H1 (cell line): ENCODE data around the gene SLX4IP.

Experiments used
- EGR1 ChIP-seq: IDR thresholded peaks from 2 replicates; pipeline ENCODE4 v1.6.1; 2011; ENCODE audit warnings: low read depth, low read length, borderline replicate concordance
- EP300 ChIP-seq, 2 experiments: IDR thresholded peaks; 1 replicate in 1 of 2; 2 replicates in 1 of 2; pipeline ENCODE4 v1.6.1; 2011 to 2012; ENCODE audit warnings: low read depth in 2 of 2, low read length in 2 of 2, mild to moderate bottlenecking in 2 of 2, borderline replicate concordance in 1 of 2, inconsistent platforms in 1 of 2, moderate library complexity in 1 of 2
- GTF2F1 ChIP-seq: IDR thresholded peaks from 2 replicates; pipeline ENCODE4 v1.6.1; 2012; ENCODE audit warnings: low read depth, low read length, improper control_type of control experiment, borderline replicate concordance
- JUN ChIP-seq: IDR thresholded peaks from 2 replicates; pipeline ENCODE4 v1.6.1; 2011; ENCODE audit warnings: low read depth, mild to moderate bottlenecking, improper control_type of control experiment, low read length
- MAFK ChIP-seq: IDR thresholded peaks from 2 replicates; pipeline ENCODE4 v1.6.1; 2012; ENCODE audit warnings: low read depth, mild to moderate bottlenecking, improper control_type of control experiment, low read length
- PHF8 ChIP-seq: fragments of 200-600 bp; sonication (generic); conservative IDR thresholded peaks from 2 replicates; pipeline ENCODE4 v1.7.1; 2012; ENCODE audit warnings: low read depth, mild to moderate bottlenecking, inconsistent platforms, low read length, moderate library complexity
- POLR2A ChIP-seq, 2 experiments: IDR thresholded peaks; 1 replicate in 1 of 2; 2 replicates in 1 of 2; pipeline ENCODE4 v1.6.1; 2011; ENCODE audit warnings: low read depth in 2 of 2, low read length in 2 of 2, mild to moderate bottlenecking in 2 of 2; ENCODE audit errors: control extremely low read depth in 1 of 2
- RBBP5 ChIP-seq: IDR thresholded peaks from 2 replicates; pipeline ENCODE4 v1.7.1; 2012; ENCODE audit warnings: low read depth, mild to moderate bottlenecking, inconsistent platforms, low read length, moderate library complexity, borderline replicate concordance
- SP1 ChIP-seq: IDR thresholded peaks from 2 replicates; pipeline ENCODE4 v1.6.1; 2011; ENCODE audit warnings: low read depth, low read length
- TBP ChIP-seq: IDR thresholded peaks from 2 replicates; pipeline ENCODE4 v1.6.1; 2011; ENCODE audit warnings: low read depth, low read length, improper control_type of control experiment
- USF2 ChIP-seq: IDR thresholded peaks from 2 replicates; pipeline ENCODE4 v1.6.1; 2011; ENCODE audit warnings: low read length, improper control_type of control experiment
- TF ChIP-seq, protein P1 (sequence below), 3 experiments: IDR thresholded peaks; 1 replicate in 2 of 3; 2 replicates in 1 of 3; pipeline versions ENCODE4 v1.5.1 to v1.6.1; 2011; ENCODE audit warnings: low read length in 3 of 3, mild to moderate bottlenecking in 3 of 3, inconsistent platforms in 2 of 3, low read depth in 1 of 3, moderate library complexity in 1 of 3; ENCODE audit not compliant: insufficient read depth in 1 of 3; ENCODE audit errors: control extremely low read depth in 1 of 3

- no peak for TF ChIP-seq EP300 (IDR thresholded peaks at IDR 0.05; ENCODE audit: borderline replicate concordance in 1 of 2, low read depth in 2 of 2, low read length in 2 of 2)
- no peak for TF ChIP-seq GTF2F1
- TF ChIP-seq TBP: no peak
- TF ChIP-seq POLR2A (IDR thresholded peaks at IDR 0.05; ENCODE audit: control extremely low read depth in 1 of 2, low read depth in 2 of 2, low read length in 2 of 2): no peak
- TF ChIP-seq EGR1: no peak
- TF ChIP-seq, protein P1, sequence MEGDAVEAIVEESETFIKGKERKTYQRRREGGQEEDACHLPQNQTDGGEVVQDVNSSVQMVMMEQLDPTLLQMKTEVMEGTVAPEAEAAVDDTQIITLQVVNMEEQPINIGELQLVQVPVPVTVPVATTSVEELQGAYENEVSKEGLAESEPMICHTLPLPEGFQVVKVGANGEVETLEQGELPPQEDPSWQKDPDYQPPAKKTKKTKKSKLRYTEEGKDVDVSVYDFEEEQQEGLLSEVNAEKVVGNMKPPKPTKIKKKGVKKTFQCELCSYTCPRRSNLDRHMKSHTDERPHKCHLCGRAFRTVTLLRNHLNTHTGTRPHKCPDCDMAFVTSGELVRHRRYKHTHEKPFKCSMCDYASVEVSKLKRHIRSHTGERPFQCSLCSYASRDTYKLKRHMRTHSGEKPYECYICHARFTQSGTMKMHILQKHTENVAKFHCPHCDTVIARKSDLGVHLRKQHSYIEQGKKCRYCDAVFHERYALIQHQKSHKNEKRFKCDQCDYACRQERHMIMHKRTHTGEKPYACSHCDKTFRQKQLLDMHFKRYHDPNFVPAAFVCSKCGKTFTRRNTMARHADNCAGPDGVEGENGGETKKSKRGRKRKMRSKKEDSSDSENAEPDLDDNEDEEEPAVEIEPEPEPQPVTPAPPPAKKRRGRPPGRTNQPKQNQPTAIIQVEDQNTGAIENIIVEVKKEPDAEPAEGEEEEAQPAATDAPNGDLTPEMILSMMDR (IDR thresholded peaks at IDR 0.05; ENCODE audit: control extremely low read depth in 1 of 3, insufficient read depth in 1 of 3, low read depth in 1 of 3, low read length in 3 of 3): no peak
- TF ChIP-seq PHF8: no peak
- TF ChIP-seq JUN: no peak
- no peak for TF ChIP-seq SP1
- no peak for TF ChIP-seq RBBP5
- TF ChIP-seq USF2: no peak
- TF ChIP-seq MAFK: no peak
Observed at GRCh38 chr20:10610251-10610650, 175.1 kb downstream of the SLX4IP start.
